Measurements from ENCODE around the gene TRIM9. TPM values are rescaled to one million over a fixed set of nuclear protein-coding genes. Genes with fewer than 3 reads are reported as not detected.

The TRIM9 gene
- total and polyA plus RNA-seq, 9 of the 15 experiments (the other 6 are each of a cell fraction or from before 2014, with no cell fraction given): 0.03 to 0.15 (median 0.04) TPM; not detected in 4

DNA sequence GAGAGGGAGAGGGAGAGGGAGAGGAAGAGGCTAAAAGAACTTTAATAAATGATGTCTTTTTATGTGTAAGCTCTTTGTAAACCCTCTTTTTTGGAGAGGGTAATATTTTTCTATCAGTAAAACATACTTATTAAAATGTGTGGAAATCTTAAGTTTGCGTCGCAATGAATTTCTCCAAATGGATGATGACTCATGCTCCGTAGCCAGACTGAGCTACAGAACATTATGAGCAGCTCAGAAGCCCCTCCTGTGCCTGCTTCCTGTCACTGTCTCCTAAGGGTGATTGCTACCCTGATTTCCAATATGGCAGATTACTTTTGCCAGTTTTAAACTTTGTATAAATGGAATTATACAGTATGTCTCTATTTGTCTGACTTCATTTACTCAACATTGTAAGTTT, 137.6 kb downstream of the TRIM9 start:
- Histone ChIP-seq H3K27ac (ENCODE audit: extremely low read depth, low read depth, low read length) (no peak overlapping the region), H3K79me2 (ENCODE audit: control insufficient read depth, insufficient read depth, low read length) (no peaks in the 10 kb centered on the region), H4K20me1 (replicated peaks; ENCODE audit: control insufficient read depth, insufficient read depth, low read length) (no peaks in the 10 kb centered on the region), H2AFZ (ENCODE audit: low read depth, low read length) (no peak overlapping the region), H3K9ac (ENCODE audit: insufficient read depth in 1 of 2, low read depth in 2 of 2, low read length in 2 of 2) (no peak overlapping the region), H3K9me1 (ENCODE audit: control insufficient read depth, insufficient read depth, low read length) (no peaks in the 10 kb centered on the region), H3K36me3 (ENCODE audit: control insufficient read depth, insufficient read depth, low read length) (no peaks in the 10 kb centered on the region), H3K9me3 (replicated peaks; ENCODE audit: control insufficient read depth, insufficient read depth, low read depth, low read length) (no peaks in the 10 kb centered on the region), H3K4me1 (replicated peaks in 1 of 2; ENCODE audit: control insufficient read depth in 2 of 2, insufficient read depth in 2 of 2, low read length in 2 of 2) (peaks cover 0 to 12% of the 10 kb centered on the region in 2 experiments; a peak in 3 of 5 replicates), H3K27me3 (ENCODE audit: control insufficient read depth in 2 of 2, insufficient read depth in 2 of 2, low read length in 2 of 2) (no peaks in the 10 kb centered on the region), H3K4me2 (ENCODE audit: insufficient read depth, low read length) (no peak overlapping the region), H3K4me3 (no peak overlapping the region)
- in situ Hi-C loops (cut with MboI): no loop called here
- ChIA-PET CTCF (ENCODE audit: low intra/inter-chr PET ratio) (no interaction called here), POLR2A (no interaction called here)
- FAIRE-seq: no peak
- intact Hi-C loops (cut with micrococcal nuclease): loop anchor here (5.0 to 10.0 kb wide), 3 partner anchors 80 to 268 kb away; no protein-coding TSS in a partner anchor
- whole genome bisulfite sequencing (ENCODE audit: insufficient coverage, low coverage, missing lambda C conversion rate): 14% methylated on average over 3 of the region's 3 CpGs
- ATAC-seq: no peak
- DNase-seq (ENCODE audit: extremely low read depth in 1 of 4, low spot score in 3 of 4): no peak
- no TSS peak for BruUV-seq (replicated peaks)
- TF ChIP-seq FOXK1 (CRISPR knock-in tag; IDR thresholded peaks at IDR 0.05; ENCODE audit: borderline replicate concordance) (no peak), CAMTA2 (CRISPR knock-in tag; conservative IDR thresholded peaks at IDR 0.05) (no peak), HEY1 (CRISPR knock-in tag; IDR thresholded peaks at IDR 0.05; ENCODE audit: borderline replicate concordance) (no peak), SP1 (CRISPR knock-in tag; IDR thresholded peaks at IDR 0.05) (no peak), RAD21 (CRISPR knock-in tag; conservative IDR thresholded peaks at IDR 0.05 in 1 of 2, IDR thresholded peaks at IDR 0.05 in 1 of 2) (no peak), FOS (IDR thresholded peaks at IDR 0.05; ENCODE audit: extremely low read depth, insufficient read length) (no peak), ZNF696 (CRISPR knock-in tag; conservative IDR thresholded peaks at IDR 0.05) (no peak)
- TF ChIP-seq, protein P1, sequence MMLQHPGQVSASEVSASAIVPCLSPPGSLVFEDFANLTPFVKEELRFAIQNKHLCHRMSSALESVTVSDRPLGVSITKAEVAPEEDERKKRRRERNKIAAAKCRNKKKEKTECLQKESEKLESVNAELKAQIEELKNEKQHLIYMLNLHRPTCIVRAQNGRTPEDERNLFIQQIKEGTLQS (IDR thresholded peaks at IDR 0.05): peak; percentile 68
- TF ChIP-seq, protein P1 (CRISPR knock-in tag; conservative IDR thresholded peaks at IDR 0.05): no peak
- TF ChIP-seq, protein P2, sequence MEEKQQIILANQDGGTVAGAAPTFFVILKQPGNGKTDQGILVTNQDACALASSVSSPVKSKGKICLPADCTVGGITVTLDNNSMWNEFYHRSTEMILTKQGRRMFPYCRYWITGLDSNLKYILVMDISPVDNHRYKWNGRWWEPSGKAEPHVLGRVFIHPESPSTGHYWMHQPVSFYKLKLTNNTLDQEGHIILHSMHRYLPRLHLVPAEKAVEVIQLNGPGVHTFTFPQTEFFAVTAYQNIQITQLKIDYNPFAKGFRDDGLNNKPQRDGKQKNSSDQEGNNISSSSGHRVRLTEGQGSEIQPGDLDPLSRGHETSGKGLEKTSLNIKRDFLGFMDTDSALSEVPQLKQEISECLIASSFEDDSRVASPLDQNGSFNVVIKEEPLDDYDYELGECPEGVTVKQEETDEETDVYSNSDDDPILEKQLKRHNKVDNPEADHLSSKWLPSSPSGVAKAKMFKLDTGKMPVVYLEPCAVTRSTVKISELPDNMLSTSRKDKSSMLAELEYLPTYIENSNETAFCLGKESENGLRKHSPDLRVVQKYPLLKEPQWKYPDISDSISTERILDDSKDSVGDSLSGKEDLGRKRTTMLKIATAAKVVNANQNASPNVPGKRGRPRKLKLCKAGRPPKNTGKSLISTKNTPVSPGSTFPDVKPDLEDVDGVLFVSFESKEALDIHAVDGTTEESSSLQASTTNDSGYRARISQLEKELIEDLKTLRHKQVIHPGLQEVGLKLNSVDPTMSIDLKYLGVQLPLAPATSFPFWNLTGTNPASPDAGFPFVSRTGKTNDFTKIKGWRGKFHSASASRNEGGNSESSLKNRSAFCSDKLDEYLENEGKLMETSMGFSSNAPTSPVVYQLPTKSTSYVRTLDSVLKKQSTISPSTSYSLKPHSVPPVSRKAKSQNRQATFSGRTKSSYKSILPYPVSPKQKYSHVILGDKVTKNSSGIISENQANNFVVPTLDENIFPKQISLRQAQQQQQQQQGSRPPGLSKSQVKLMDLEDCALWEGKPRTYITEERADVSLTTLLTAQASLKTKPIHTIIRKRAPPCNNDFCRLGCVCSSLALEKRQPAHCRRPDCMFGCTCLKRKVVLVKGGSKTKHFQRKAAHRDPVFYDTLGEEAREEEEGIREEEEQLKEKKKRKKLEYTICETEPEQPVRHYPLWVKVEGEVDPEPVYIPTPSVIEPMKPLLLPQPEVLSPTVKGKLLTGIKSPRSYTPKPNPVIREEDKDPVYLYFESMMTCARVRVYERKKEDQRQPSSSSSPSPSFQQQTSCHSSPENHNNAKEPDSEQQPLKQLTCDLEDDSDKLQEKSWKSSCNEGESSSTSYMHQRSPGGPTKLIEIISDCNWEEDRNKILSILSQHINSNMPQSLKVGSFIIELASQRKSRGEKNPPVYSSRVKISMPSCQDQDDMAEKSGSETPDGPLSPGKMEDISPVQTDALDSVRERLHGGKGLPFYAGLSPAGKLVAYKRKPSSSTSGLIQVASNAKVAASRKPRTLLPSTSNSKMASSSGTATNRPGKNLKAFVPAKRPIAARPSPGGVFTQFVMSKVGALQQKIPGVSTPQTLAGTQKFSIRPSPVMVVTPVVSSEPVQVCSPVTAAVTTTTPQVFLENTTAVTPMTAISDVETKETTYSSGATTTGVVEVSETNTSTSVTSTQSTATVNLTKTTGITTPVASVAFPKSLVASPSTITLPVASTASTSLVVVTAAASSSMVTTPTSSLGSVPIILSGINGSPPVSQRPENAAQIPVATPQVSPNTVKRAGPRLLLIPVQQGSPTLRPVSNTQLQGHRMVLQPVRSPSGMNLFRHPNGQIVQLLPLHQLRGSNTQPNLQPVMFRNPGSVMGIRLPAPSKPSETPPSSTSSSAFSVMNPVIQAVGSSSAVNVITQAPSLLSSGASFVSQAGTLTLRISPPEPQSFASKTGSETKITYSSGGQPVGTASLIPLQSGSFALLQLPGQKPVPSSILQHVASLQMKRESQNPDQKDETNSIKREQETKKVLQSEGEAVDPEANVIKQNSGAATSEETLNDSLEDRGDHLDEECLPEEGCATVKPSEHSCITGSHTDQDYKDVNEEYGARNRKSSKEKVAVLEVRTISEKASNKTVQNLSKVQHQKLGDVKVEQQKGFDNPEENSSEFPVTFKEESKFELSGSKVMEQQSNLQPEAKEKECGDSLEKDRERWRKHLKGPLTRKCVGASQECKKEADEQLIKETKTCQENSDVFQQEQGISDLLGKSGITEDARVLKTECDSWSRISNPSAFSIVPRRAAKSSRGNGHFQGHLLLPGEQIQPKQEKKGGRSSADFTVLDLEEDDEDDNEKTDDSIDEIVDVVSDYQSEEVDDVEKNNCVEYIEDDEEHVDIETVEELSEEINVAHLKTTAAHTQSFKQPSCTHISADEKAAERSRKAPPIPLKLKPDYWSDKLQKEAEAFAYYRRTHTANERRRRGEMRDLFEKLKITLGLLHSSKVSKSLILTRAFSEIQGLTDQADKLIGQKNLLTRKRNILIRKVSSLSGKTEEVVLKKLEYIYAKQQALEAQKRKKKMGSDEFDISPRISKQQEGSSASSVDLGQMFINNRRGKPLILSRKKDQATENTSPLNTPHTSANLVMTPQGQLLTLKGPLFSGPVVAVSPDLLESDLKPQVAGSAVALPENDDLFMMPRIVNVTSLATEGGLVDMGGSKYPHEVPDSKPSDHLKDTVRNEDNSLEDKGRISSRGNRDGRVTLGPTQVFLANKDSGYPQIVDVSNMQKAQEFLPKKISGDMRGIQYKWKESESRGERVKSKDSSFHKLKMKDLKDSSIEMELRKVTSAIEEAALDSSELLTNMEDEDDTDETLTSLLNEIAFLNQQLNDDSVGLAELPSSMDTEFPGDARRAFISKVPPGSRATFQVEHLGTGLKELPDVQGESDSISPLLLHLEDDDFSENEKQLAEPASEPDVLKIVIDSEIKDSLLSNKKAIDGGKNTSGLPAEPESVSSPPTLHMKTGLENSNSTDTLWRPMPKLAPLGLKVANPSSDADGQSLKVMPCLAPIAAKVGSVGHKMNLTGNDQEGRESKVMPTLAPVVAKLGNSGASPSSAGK (IDR thresholded peaks at IDR 0.05): no peak

Measured in K562 (cell line).